ENCODE measurements around the gene CDRT15.
"Not testable (repeated sequence)": the region's sequence is repeated elsewhere in the genome, so short reads cannot be mapped to it uniquely, and the experiment has no call there.

Gene CDRT15

DNA sequence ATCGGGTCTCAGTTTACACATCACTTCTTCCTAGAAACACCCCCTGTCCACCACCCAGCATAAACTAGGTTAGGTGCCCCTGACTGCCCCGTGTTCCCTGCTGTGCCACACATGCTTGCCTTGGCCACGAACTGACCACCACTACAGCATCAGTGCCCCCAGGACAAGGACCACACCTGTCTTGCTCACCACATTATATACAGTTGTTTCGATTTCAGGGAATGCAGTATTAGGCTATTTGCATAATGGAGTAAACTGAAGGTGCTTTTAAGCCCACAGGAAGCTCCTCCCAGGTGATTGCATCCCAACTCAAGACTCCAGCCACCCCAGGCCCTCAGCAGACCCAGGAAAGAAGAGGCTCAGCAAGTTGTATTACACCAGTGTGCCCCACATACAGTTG is 50.2 kb downstream of the CDRT15 start:
- DNase-seq (ENCODE audit: low read depth in 4 of 4, low spot score in 1 of 4) = not testable (repeated sequence)

Data from stimulated activated CD4-positive, alpha-beta T cell treated with anti-CD3 and anti-CD28 coated beads, Interleukin-1b, Interleukin-23, amount 100 ng/mL, for 24 hours (primary cell).